GM18951 (cell line): ENCODE data around the gene ANGPTL5.
"Not testable (repeated sequence)": the region's sequence is repeated elsewhere in the genome, so short reads cannot be mapped to it uniquely, and the experiment has no call there.

Experiments
- POLR2A ChIP-seq: IDR thresholded peaks from 4 replicates; pipeline ENCODE4 v1.6.1; 2011; ENCODE audit warnings: mild to moderate bottlenecking; ENCODE audit not compliant: insufficient read length, insufficient read depth; ENCODE audit errors: extremely low read depth
- in situ Hi-C: fragments of 300-500 bp; cut with MboI; formaldehyde crosslinking; loops from one replicate; pipeline ENCODE4 v1.12.0; 2022; ENCODE audit warnings: low sequenced_read_pairs, mixed read lengths, inconsistent platforms; ENCODE audit not compliant: unreplicated experiment

ANGPTL5 gene

GRCh38 chr11:101916422-101916821, at the start of gene ANGPTL5:
Gene ANGPTL5, minus strand, starts transcription at chr11:101916522. Its CDS starts 8,613 bp downstream, at chr11:101907909.
- TF ChIP-seq POLR2A = no peak
- in situ Hi-C loops = no loop called here

- in situ Hi-C loops = not testable (repeated sequence)
These were observed 47.9 kb upstream of the ANGPTL5 start for GRCh38 chr11:101964200-101964599.

GRCh38 chr11:101960231-101960630, 43.9 kb upstream of the ANGPTL5 start:
- in situ Hi-C loops = no loop called here

GRCh38 chr11:101955701-101956100, 39.4 kb upstream of the ANGPTL5 start:
- no peak for TF ChIP-seq POLR2A
- in situ Hi-C loops = no loop called here

More at GRCh38 chr11:101960231-101960630, 43.9 kb upstream of the ANGPTL5 start:
- no peak for TF ChIP-seq POLR2A

- TF ChIP-seq POLR2A = no peak
- in situ Hi-C loops = no loop called here
These were observed 39.0 kb upstream of the ANGPTL5 start for GRCh38 chr11:101955278-101955677.

- TF ChIP-seq POLR2A = no peak
- in situ Hi-C loops = no loop called here
These were observed 33.4 kb upstream of the ANGPTL5 start for GRCh38 chr11:101949680-101950220.

- TF ChIP-seq POLR2A = no peak
These were observed 29.1 kb upstream of the ANGPTL5 start for GRCh38 chr11:101945448-101945847.

GRCh38 chr11:101944923-101945322, 28.6 kb upstream of the ANGPTL5 start:
- in situ Hi-C loops = no loop called here

More at GRCh38 chr11:101945448-101945847, 29.1 kb upstream of the ANGPTL5 start:
- in situ Hi-C loops = no loop called here

GRCh38 chr11:101940901-101941520, 24.7 kb upstream of the ANGPTL5 start:
- no peak for TF ChIP-seq POLR2A
- in situ Hi-C loops = no loop called here

More at GRCh38 chr11:101944923-101945322, 28.6 kb upstream of the ANGPTL5 start:
- no peak for TF ChIP-seq POLR2A

GRCh38 chr11:101931692-101932091, 15.4 kb upstream of the ANGPTL5 start:
- TF ChIP-seq POLR2A = no peak
- in situ Hi-C loops = no loop called here

GRCh38 chr11:101929294-101929915, 13.1 kb upstream of the ANGPTL5 start:
- TF ChIP-seq POLR2A = no peak
- in situ Hi-C loops = no loop called here

- in situ Hi-C loops = no loop called here
- TF ChIP-seq POLR2A = no peak
These were observed 7.2 kb upstream of the ANGPTL5 start for GRCh38 chr11:101923554-101923953.

GRCh38 chr11:101920992-101921391, 4.7 kb upstream of the ANGPTL5 start:
- in situ Hi-C loops = no loop called here
- TF ChIP-seq POLR2A = no peak

- TF ChIP-seq POLR2A = no peak
- in situ Hi-C loops = no loop called here
These were observed 904 bp upstream of the ANGPTL5 start for GRCh38 chr11:101917226-101917625.

- TF ChIP-seq POLR2A = no peak
- in situ Hi-C loops = no loop called here
These were observed 481 bp downstream of the ANGPTL5 start for GRCh38 chr11:101915791-101916291.
